Neural progenitor cell (in vitro differentiated cells): ENCODE results near the gene STC2. TPM values are rescaled to one million over a fixed set of nuclear protein-coding genes. Genes with fewer than 3 reads are reported as not detected.
A peak's percentile ranks its signal among the peaks of the same experiment; 100 is the strongest.

Source experiments
- DNase-seq: peaks from one replicate; pipeline ENCODE4 v3.0.0-alpha.2; 2016; ENCODE audit warnings: low spot score
- H2AFZ ChIP-seq: fragments of 200-600 bp; sonication (generic); replicated peaks from 2 replicates; pipeline ENCODE4 v1.6.1; 2016; ENCODE audit warnings: antibody characterized with exemption
- H3F3A ChIP-seq: fragments of 200-600 bp; sonication (generic); 2 replicates; pipeline ENCODE4 v1.6.1; 2016; ENCODE audit warnings: antibody characterized with exemption, low read depth
- H3K27ac ChIP-seq: fragments of 200-600 bp; sonication (generic); 2 replicates; pipeline ENCODE4 v1.5.1; 2016; ENCODE audit warnings: mild to moderate bottlenecking
- H3K27me3 ChIP-seq: fragments of 200-600 bp; sonication (generic); 2 replicates; pipeline ENCODE4 v1.6.1; 2016; ENCODE audit warnings: mild to moderate bottlenecking, moderate library complexity
- H3K36me3 ChIP-seq: fragments of 200-600 bp; sonication (generic); 2 replicates; pipeline ENCODE4 v1.5.1; 2016
- H3K4me1 ChIP-seq: fragments of 200-600 bp; sonication (generic); 2 replicates; pipeline ENCODE4 v1.6.1; 2016; ENCODE audit warnings: mixed run types
- H3K4me2 ChIP-seq: fragments of 200-600 bp; sonication (generic); 2 replicates; pipeline ENCODE4 v1.6.1; 2016
- H3K4me3 ChIP-seq: fragments of 200-600 bp; sonication (generic); 2 replicates; pipeline ENCODE4 v1.5.1; 2016
- H3K79me2 ChIP-seq: fragments of 200-600 bp; sonication (generic); 2 replicates; pipeline ENCODE4 v1.6.1; 2016; ENCODE audit warnings: low read depth
- H3K9ac ChIP-seq: fragments of 200-600 bp; sonication (generic); 2 replicates; pipeline ENCODE4 v1.6.1; 2016
- H3K9me3 ChIP-seq: fragments of 200-600 bp; sonication (generic); 2 replicates; pipeline ENCODE4 v1.5.1; 2016; ENCODE audit warnings: low read depth
- H4K20me1 ChIP-seq: fragments of 200-600 bp; sonication (generic); 2 replicates; pipeline ENCODE4 v1.6.1; 2016; ENCODE audit warnings: low read depth
- H3K27ac Mint-ChIP-seq: 3 replicates; pipeline ENCODE4 v1.8.0; 2021; ENCODE audit warnings: mixed read lengths
- H3K27me3 Mint-ChIP-seq: 2 replicates; pipeline ENCODE4 v1.8.0; 2022; ENCODE audit warnings: low read depth, mild to moderate bottlenecking, inconsistent platforms, moderate library complexity, mixed read lengths; ENCODE audit not compliant: insufficient read depth
- H3K36me3 Mint-ChIP-seq: 3 replicates; pipeline ENCODE4 v1.8.0; 2021; ENCODE audit warnings: mixed read lengths
- H3K4me1 Mint-ChIP-seq: 3 replicates; pipeline ENCODE4 v1.8.0; 2021; ENCODE audit warnings: mixed read lengths
- H3K4me3 Mint-ChIP-seq: 3 replicates; pipeline ENCODE4 v1.8.0; 2021; ENCODE audit warnings: mild to moderate bottlenecking, moderate library complexity, mixed read lengths
- H3K9me3 Mint-ChIP-seq: 3 replicates; pipeline ENCODE4 v1.8.0; 2020; ENCODE audit warnings: mixed read lengths
- EZH2 ChIP-seq: fragments of 200-600 bp; sonication (generic); IDR thresholded peaks from 2 replicates; pipeline ENCODE4 v1.6.1; 2017; ENCODE audit warnings: antibody characterized with exemption, mild to moderate bottlenecking, moderate library complexity
- EZH2phosphoT487 ChIP-seq: fragments of 200-600 bp; sonication (generic); IDR thresholded peaks from 2 replicates; pipeline ENCODE4 v1.6.1; 2017; ENCODE audit warnings: antibody characterized with exemption
- total RNA-seq: library from RNA; depleted of rRNA; stranded (reverse); fragments of >200 nt; gene quantifications from 2 replicates; pipeline ENCODE4 v1.2.3, GENCODE V29; 2015; ENCODE audit warnings: low replicate concordance
- TF ChIP-seq, protein P1 (sequence below): fragments of 200-600 bp; sonication (generic); IDR thresholded peaks from 2 replicates; pipeline ENCODE4 v1.5.1; 2017; ENCODE audit warnings: antibody characterized with exemption, mild to moderate bottlenecking

Gene STC2
- total RNA-seq, 1 donor from 2014 or later, result 25.3 TPM

DNA sequence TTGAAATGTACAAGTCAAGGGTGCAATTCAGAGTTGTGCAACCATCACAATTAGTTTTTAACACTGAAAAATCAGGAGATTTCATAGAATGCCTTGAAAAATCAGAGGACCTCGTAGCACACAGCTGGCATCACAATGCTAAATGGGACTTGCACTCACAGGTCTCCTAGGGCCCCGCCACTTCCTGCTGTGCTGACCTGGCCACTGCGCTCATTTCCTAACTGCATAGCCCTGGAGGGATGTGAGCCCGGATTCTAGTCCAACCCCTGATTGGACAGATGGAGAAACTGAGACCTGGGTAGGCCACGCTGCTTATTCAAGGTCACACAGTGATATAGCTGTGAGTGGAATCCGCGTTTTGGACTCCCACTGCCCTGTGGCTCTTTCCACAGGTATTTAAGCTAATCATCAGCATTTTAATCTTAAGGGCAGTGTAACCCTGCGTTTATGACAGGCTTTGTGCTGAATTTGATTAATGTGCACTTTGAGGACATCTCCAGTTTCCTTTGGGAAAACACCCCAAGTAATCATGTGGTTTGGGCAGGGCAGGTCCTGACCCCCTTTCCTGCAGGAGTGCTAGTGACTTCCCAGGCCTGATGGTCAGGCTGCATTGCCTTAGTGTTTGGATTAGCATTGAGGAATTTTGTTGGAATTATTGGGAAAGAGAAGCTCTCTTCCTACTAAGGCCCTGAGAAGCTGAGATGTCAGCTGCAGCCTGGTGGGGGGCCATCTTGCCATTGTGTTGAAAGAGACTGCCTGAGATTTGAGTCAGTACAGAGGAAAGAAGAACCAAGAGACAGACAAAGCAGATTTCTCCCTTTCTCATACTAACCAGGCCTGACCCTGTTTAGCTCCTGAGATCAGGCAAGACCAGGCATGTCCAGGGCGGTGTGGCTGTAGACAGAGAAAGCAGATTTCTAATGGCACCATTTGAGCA, 36.2 kb downstream of the STC2 start:
- peaks cover 47% of the 10 kb centered on the region for H3K4me1 Mint-ChIP-seq
- TF ChIP-seq, protein P1, sequence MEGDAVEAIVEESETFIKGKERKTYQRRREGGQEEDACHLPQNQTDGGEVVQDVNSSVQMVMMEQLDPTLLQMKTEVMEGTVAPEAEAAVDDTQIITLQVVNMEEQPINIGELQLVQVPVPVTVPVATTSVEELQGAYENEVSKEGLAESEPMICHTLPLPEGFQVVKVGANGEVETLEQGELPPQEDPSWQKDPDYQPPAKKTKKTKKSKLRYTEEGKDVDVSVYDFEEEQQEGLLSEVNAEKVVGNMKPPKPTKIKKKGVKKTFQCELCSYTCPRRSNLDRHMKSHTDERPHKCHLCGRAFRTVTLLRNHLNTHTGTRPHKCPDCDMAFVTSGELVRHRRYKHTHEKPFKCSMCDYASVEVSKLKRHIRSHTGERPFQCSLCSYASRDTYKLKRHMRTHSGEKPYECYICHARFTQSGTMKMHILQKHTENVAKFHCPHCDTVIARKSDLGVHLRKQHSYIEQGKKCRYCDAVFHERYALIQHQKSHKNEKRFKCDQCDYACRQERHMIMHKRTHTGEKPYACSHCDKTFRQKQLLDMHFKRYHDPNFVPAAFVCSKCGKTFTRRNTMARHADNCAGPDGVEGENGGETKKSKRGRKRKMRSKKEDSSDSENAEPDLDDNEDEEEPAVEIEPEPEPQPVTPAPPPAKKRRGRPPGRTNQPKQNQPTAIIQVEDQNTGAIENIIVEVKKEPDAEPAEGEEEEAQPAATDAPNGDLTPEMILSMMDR, result no peak
- TF ChIP-seq EZH2phosphoT487 (no peak), EZH2 (no peak)
- peak overlapping the region; percentile 34 for H3K27ac Mint-ChIP-seq
- Histone ChIP-seq H3K9ac (no peak overlapping the region), H3K4me2 (peak overlapping the region; percentile 4), H3K9me3 (no peaks in the 10 kb centered on the region), H4K20me1 (no peaks in the 10 kb centered on the region), H3K36me3 (no peaks in the 10 kb centered on the region), H3K79me2 (no peaks in the 10 kb centered on the region), H2AFZ (no peak overlapping the region), H3K27me3 (no peaks in the 10 kb centered on the region), H3K4me1 (peaks cover 55% of the 10 kb centered on the region), H3F3A (peaks cover 35% of the 10 kb centered on the region), H3K27ac (peak overlapping the region; percentile 96), H3K4me3 (no peak overlapping the region)
- H3K9me3 Mint-ChIP-seq, result no peaks in the 10 kb centered on the region
- H3K36me3 Mint-ChIP-seq, result no peaks in the 10 kb centered on the region
- peak overlapping the region; percentile 46 for H3K4me3 Mint-ChIP-seq
- peaks cover 26% of the 10 kb centered on the region for H3K27me3 Mint-ChIP-seq
- peak; percentile 80 for DNase-seq

GRCh38 chr5:173290477-173291131, 37.6 kb downstream of the STC2 start:
- Histone ChIP-seq H3K4me1 (peaks cover 50% of the 10 kb centered on the region), H3K36me3 (no peaks in the 10 kb centered on the region), H3K4me3 (no peak overlapping the region), H3K9me3 (no peaks in the 10 kb centered on the region), H3F3A (peaks cover 35% of the 10 kb centered on the region), H3K9ac (no peak overlapping the region), H4K20me1 (no peaks in the 10 kb centered on the region), H3K27ac (peak overlapping the region; percentile 36), H3K79me2 (no peaks in the 10 kb centered on the region), H3K4me2 (no peak overlapping the region), H3K27me3 (no peaks in the 10 kb centered on the region), H2AFZ (no peak overlapping the region)
- TF ChIP-seq, protein P1, result no peak
- TF ChIP-seq EZH2, result no peak
- TF ChIP-seq EZH2phosphoT487, result no peak
- H3K4me3 Mint-ChIP-seq, result peak overlapping the region; percentile 48
- H3K27ac Mint-ChIP-seq, result no peak overlapping the region
- DNase-seq, result peak; percentile 49
- no peaks in the 10 kb centered on the region for H3K36me3 Mint-ChIP-seq
- H3K27me3 Mint-ChIP-seq, result peaks cover 24% of the 10 kb centered on the region
- peaks cover 41% of the 10 kb centered on the region for H3K4me1 Mint-ChIP-seq
- H3K9me3 Mint-ChIP-seq, result no peaks in the 10 kb centered on the region

- H3K9ac ChIP-seq, result no peak overlapping the region
- Mint-ChIP-seq H3K4me3 (no peak overlapping the region), H3K27ac (no peak overlapping the region), H3K36me3 (no peaks in the 10 kb centered on the region), H3K4me1 (peaks cover 39% of the 10 kb centered on the region), H3K9me3 (peaks cover 6% of the 10 kb centered on the region), H3K27me3 (peaks cover 24% of the 10 kb centered on the region)
- DNase-seq, result no peak
- H3K27ac ChIP-seq, result no peak overlapping the region
- no peaks in the 10 kb centered on the region for H3K36me3 ChIP-seq
- H3K4me2 ChIP-seq, result no peak overlapping the region
- H3K27me3 ChIP-seq, result peaks cover 2% of the 10 kb centered on the region
- H3K4me1 ChIP-seq, result peaks cover 43% of the 10 kb centered on the region
- TF ChIP-seq, protein P1, result no peak
- TF ChIP-seq EZH2 (no peak), EZH2phosphoT487 (no peak)
- no peaks in the 10 kb centered on the region for H3K9me3 ChIP-seq
- H2AFZ ChIP-seq, result no peak overlapping the region
- H3F3A ChIP-seq, result peaks cover 32% of the 10 kb centered on the region
- H3K79me2 ChIP-seq, result no peaks in the 10 kb centered on the region
- H3K4me3 ChIP-seq, result no peak overlapping the region
- H4K20me1 ChIP-seq, result no peaks in the 10 kb centered on the region
These were observed 38.8 kb downstream of the STC2 start for GRCh38 chr5:173289372-173289771.
